ENCODE results near the gene MAFG.

MAFG gene

GRCh38 chr17:81890447-81891302 lies 36.9 kb downstream of the MAFG start:
- no peak for DNase-seq

GRCh38 chr17:81889602-81890001 lies 37.9 kb downstream of the MAFG start:
- DNase-seq = no peak

GRCh38 chr17:81888988-81889595 lies 38.4 kb downstream of the MAFG start:
- DNase-seq = no peak

- DNase-seq = no peak
These were observed 39.2 kb downstream of the MAFG start for GRCh38 chr17:81888105-81888987.

- DNase-seq = no peak
These were observed 41.5 kb downstream of the MAFG start for GRCh38 chr17:81885869-81886548.

- DNase-seq = no peak
These were observed 42.1 kb downstream of the MAFG start for GRCh38 chr17:81885454-81885853.

- no peak for DNase-seq
These were observed 42.6 kb downstream of the MAFG start for GRCh38 chr17:81884968-81885367.

GRCh38 chr17:81884520-81884919 lies 43.0 kb downstream of the MAFG start:
- peak; percentile 8 for DNase-seq

GRCh38 chr17:81879121-81879520 lies 48.4 kb downstream of the MAFG start:
- DNase-seq = no peak

GRCh38 chr17:81878294-81878693 lies 49.2 kb downstream of the MAFG start:
- no peak for DNase-seq

GRCh38 chr17:81877569-81877968 lies 50.0 kb downstream of the MAFG start:
- DNase-seq = no peak

GRCh38 chr17:81871387-81872230 lies 55.9 kb downstream of the MAFG start:
- DNase-seq = peak; percentile 88

GRCh38 chr17:81870981-81871386 lies 56.6 kb downstream of the MAFG start, which contains the start of gene ARHGDIA:
Gene ARHGDIA (minus strand): TSS chr17:81871337. CDS start chr17:81869930, 1,407 bp downstream.
- DNase-seq = peak; percentile 9

- DNase-seq = peak; percentile 41
These were observed 57.2 kb downstream of the MAFG start for GRCh38 chr17:81870131-81870980.

- peak; percentile 44 for DNase-seq
These were observed 58.1 kb downstream of the MAFG start for GRCh38 chr17:81869221-81870130.

GRCh38 chr17:81868674-81869220 lies 58.8 kb downstream of the MAFG start:
- DNase-seq = peak; percentile 91
